AG04449 (cell line): ENCODE data around the gene BLCAP.
"Not testable (repeated sequence)": the region's sequence is repeated elsewhere in the genome, so short reads cannot be mapped to it uniquely, and the experiment has no call there.

Source experiments
- CTCF ChIA-PET: fragments of 350-600 bp; formaldehyde crosslinking; extraction: SDS; loops from one replicate; lab custom pipeline; 2021; ENCODE audit warnings: antibody characterized with exemption; lab: Yijun Ruan, JAX
- POLR2A ChIA-PET: fragments of 400-600, 350-600 bp; formaldehyde crosslinking; extraction: SDS; loops from one replicate; lab custom pipeline; 2020; ENCODE audit warnings: antibody characterized with exemption, inconsistent platforms; lab: Yijun Ruan, JAX
- DNase-seq: peaks from one replicate; pipeline ENCODE4 v3.0.0-alpha.2; 2010; ENCODE audit warnings: low read depth, low spot score
- H3K4me3 ChIP-seq: 2 replicates; pipeline ENCODE4 v1.5.1; 2011; ENCODE audit warnings: low read depth, mild to moderate bottlenecking, control low read depth, low read length
- CTCF ChIP-seq: IDR thresholded peaks from one replicate; pipeline ENCODE4 v1.5.1; 2011; ENCODE audit warnings: mild to moderate bottlenecking, moderate library complexity, low read length, control low read depth, inconsistent platforms; ENCODE audit not compliant: insufficient read depth; ENCODE audit errors: missing control alignments

The BLCAP gene

GRCh38 chr20:37474386-37474785 lies 53.3 kb downstream of the BLCAP start:
- POLR2A ChIA-PET = no interaction called here
- no peak for TF ChIP-seq CTCF
- no peak for DNase-seq
- CTCF ChIA-PET = no interaction called here
- no peak overlapping the region for H3K4me3 ChIP-seq

DNA sequence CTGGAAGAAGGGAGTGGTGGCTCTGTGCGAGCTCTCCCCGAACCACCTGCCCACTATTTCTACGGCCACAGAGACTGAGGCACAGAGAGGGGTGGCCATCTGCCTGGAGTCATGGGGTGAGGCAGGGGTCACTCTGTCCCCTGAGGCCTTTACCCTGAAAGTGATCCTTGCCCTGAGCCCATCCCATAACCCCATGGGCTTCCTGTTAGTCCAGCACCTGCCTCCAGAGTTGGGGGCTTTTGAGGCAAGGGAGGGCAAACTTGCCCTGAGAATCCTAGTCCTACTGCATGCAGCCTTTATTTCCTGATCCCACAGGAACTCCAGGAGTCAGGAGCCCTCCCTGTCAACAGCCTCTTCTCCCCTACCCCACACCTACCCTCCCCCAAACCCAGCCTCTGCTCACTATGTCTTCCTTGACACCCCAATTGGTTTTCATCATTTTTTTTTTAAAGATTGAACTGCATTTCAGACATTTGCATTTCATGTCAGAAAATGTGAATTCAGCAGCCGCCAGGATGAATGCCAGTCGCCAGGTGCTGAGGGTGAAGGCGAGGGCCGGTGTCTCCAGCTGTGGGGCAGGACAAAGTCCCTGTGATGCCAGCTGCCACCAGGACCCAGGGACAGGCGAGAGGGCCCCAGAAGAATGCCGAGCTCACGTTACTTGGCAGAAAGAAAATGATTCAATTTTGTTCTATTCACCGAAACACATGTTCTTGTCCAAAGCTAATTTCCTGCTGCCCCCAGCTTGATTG lies 54.3 kb downstream of the BLCAP start:
- ChIA-PET POLR2A (no interaction called here), CTCF (no interaction called here)
- TF ChIP-seq CTCF = no peak
- no peak overlapping the region for H3K4me3 ChIP-seq
- DNase-seq = no peak

DNA sequence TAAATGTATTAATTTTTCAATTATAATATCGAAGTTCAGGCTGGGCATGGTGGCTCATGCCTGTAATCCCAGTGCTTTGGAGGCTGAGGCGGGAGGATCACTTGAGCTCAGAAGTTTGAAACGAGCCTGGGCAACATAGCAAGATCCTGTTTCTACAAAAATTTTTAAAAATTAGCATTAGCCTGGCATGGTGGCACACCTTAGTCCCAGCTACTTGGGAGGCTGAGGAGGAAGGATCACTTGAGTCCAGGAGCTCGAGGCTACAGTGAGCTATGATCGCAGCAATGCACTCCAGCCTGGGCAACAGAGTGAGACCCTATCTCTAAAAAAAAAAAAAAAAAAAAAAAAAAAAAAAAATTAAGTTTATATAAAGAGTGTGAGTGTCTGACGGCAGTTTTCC lies 55.2 kb downstream of the BLCAP start:
- POLR2A ChIA-PET, DNase-seq, H3K4me3 ChIP-seq, CTCF ChIA-PET: not testable (repeated sequence)

- POLR2A ChIA-PET = no interaction called here
- TF ChIP-seq CTCF = no peak
- H3K4me3 ChIP-seq = no peak overlapping the region
- no peak for DNase-seq
- CTCF ChIA-PET = no interaction called here
Measured at GRCh38 chr20:37471741-37472235, 55.9 kb downstream of the BLCAP start.

DNA sequence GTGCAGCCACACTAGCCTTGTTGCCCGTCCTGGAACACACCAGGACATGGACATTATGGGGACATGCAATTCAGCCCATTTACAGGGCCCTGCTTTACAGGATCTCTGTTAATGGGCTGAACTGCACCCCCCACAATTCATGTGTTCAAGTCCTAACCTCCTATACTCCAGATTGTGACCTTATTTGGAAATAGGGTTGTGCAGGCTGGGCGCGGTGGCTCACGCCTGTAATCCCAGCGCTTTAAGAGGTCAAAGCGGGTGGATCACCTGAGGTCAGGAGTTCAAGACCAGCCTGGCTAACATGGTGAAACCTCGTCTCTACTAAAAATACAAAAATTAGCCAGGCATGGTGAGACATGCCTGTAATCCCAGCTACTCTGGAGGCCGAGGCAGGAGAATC lies 57.5 kb downstream of the BLCAP start:
- POLR2A ChIA-PET, CTCF ChIA-PET, H3K4me3 ChIP-seq, DNase-seq: not testable (repeated sequence)

- ChIA-PET CTCF (no interaction called here), POLR2A (no interaction called here)
- no peak for TF ChIP-seq CTCF
- H3K4me3 ChIP-seq = no peak overlapping the region
- no peak for DNase-seq
Measured at GRCh38 chr20:37469531-37469930, 58.1 kb downstream of the BLCAP start.

DNA sequence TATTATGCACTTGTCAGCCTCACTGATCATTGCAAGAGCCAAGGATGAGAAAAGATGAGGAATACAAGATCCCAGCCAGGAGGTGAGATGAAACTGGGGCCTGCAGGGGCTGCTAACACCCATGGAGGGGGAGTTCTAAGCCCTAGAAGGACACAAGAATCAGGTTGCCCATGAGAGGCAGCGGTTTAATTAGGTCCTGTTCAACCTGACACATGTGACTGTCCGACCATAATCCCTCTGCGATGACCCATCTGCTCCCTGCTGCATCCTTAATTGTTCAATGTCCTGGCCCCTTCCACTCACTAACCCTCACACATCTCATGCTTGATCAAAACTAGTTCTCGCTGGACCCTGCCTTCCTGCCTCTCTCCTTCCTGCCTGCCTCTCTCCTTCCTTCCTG lies 58.8 kb downstream of the BLCAP start:
- POLR2A ChIA-PET = no interaction called here
- H3K4me3 ChIP-seq = no peak overlapping the region
- no peak for DNase-seq
- CTCF ChIA-PET = no interaction called here
- no peak for TF ChIP-seq CTCF
